GM18867 (cell line): ENCODE measurements around the gene RABGAP1L.
"Not testable (repeated sequence)": the region's sequence is repeated elsewhere in the genome, so short reads cannot be mapped to it uniquely, and the experiment has no call there.

Experiments used
- ATAC-seq: cut with Tn5 transposase; IDR thresholded peaks from one replicate; pipeline ENCODE4 v1.9.1; 2021; ENCODE audit warnings: mild to moderate bottlenecking, moderate library complexity; ENCODE audit not compliant: unreplicated experiment

The RABGAP1L gene

GRCh38 chr1:174786760-174787159 lies 627.4 kb downstream of the RABGAP1L start:
- peak; percentile 78 for ATAC-seq

GRCh38 chr1:174788981-174789380 lies 629.7 kb downstream of the RABGAP1L start:
- no peak for ATAC-seq

GRCh38 chr1:174789399-174789798 lies 630.1 kb downstream of the RABGAP1L start:
- ATAC-seq = peak; percentile 61

DNA sequence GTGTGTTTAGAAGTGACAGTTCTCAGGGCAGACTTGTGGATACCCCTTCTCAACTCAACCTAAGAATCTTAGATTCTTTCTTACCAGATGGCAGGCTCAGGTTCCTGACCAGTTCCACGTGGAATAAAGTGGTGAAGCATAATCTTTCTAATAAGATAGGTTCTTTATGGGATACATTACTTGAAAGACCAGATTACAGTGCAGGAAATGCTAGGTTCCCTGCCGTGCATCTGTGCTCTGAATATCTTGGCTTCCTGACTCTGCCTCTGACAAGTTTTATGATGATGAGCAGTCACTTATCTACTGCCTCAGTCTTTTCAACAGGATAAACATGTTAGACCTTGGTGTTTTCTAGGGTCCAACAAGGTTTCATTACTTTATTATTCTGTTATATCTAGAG lies 632.5 kb downstream of the RABGAP1L start:
- ATAC-seq = no peak

DNA sequence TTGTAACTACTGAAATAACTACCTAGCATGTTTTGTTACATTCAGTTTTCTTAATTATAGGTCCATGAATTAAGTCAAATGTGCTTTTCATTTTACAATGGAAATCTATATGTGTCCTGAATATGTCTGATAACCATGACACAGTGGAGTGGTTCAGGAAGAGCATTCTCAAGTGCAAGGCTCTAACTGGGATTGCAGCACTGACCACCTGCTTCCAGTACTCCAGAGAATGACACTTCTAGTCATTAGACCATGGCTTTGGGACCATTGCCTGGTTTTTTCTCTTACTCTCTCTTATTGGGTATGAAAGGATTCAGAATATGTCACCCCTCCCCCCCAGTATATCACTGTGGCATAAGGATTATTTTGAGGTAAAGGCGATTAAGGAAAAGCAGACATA lies 635.5 kb downstream of the RABGAP1L start:
- no peak for ATAC-seq

DNA sequence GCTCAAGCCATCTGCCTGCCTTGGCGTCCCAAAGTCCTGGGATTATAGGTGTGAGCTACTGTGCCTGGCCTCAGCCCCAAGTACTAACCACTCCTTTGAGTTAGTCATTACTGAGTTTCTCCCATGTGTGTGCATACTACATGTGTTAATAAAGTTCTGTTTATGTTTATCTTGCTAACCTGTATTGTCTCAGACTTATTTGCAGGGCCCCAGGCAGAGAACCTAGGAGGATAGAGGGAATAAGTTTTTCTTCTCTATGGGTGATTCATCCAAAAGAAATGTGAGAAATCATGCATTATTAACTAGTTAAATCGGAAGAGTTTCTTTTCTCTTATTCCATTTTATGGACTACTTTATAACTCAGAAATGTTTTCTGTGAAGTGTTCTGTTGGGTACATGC lies 636.5 kb downstream of the RABGAP1L start:
- no peak for ATAC-seq

DNA sequence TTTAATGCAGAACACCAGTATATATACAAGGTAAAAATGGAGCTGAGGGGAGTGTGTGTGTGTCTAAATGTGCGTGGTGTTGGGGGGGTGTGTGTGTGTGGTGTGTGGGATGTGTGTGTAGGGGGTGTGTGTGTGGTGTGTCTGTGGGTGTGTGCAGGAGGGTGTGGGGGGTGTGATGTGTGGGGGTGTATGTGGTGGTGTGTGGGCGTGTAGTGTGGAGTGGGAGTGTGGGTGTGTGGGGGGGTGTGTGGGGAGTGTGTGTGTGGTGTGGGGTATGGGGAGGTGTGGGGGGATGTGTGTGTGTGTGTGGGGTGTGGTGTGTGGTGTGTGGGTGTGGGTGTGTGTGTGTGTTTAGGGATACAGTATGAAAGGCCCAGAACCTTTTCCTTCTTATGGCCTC lies 638.1 kb downstream of the RABGAP1L start:
- ATAC-seq = no peak

GRCh38 chr1:174799136-174799479 lies 639.8 kb downstream of the RABGAP1L start:
- peak; percentile 19 for ATAC-seq

DNA sequence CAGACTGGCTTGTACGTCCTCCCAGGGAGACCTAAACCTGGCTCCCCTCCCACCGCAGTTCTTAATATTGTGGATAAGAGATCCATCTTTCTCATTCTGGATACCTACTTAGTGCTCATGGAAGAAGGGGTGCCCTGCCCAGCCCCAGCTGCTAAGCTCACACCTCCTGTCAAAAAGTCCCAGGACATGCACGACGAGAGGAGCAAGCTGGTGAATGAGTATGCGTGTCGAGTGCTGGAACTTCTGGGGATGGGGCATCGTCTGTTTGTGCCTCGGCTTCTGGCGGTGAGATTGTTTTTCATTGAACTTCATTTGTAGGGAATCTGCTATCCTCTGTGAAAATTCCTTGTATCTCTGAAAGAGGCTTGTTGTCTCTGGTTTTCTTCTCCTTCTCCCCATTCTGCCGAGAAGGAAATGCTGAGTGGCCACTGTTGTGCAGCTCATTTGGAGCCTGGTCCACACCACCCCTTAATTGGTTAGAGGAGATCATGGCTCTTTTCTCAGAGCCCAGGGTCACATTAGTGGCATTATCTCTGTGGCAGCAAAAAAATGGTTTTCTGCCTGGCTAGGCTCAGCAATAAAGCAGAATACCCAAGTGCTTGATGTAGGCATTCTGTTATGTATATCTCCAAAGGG lies 641.0 kb downstream of the RABGAP1L start:
- ATAC-seq = peak; percentile 10

DNA sequence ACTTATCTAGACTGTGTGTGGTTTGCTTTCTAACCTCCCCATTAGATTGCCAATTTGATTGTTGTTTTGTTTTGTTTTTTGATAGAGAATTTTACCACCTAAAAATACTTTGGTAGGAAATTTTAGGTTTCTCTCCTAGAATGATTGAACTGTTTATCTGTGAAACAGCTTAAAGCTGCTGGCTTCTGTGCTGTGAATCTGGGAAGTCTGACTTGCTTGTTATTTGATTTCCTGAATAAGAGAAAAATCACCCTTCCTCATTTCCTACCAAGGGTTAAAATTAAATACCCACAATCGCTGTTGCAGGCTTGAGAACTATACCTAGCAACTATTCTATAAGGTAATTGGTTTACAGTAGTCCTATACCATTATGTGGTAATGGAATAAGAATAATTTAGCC lies 641.6 kb downstream of the RABGAP1L start:
- no peak for ATAC-seq

GRCh38 chr1:174809755-174810280 lies 650.5 kb downstream of the RABGAP1L start:
- no peak for ATAC-seq

- no peak for ATAC-seq
Observed at GRCh38 chr1:174812016-174812415, 652.7 kb downstream of the RABGAP1L start.

DNA sequence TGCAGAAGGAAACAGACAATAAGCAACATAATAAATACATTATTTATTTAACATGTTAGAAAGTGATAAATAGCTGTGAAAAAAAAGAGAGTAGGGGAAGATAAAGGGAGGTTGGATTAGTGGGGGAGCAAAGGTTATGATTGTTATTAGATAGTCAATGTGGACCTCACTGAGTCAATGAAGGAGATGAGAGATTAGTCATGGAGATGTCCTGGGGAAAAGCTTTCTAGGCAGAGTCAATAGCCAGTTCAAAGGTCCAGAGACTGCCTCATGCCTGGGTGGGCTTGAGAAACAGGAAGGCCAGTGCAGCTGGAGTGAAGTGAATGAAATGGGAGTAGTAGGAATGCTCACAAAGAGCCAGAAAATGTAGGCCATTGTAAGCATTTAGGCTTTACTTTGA lies 653.3 kb downstream of the RABGAP1L start:
- no peak for ATAC-seq

DNA sequence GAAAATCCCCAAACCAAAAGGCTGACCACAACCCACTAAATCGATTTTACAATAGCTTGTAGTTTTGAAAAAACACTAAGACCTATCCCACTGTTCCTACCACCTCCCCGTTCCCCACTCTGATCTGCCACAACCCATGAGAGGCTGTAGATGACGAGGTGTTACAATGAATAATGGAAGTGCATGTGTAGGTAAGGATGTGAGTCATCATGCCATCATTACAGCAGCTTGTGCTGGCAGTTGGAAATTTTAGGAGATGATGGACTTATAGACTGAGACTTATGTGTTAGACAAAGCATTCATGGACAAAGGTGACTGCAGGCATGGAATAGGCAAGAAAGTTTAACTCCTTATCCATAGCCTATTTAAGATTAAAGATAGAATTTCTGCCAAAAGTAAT lies 655.7 kb downstream of the RABGAP1L start:
- ATAC-seq = peak; percentile 54

GRCh38 chr1:174815474-174815908 lies 656.2 kb downstream of the RABGAP1L start:
- peak; percentile 54 for ATAC-seq

GRCh38 chr1:174816621-174817020 lies 657.3 kb downstream of the RABGAP1L start:
- not testable (repeated sequence) for ATAC-seq

DNA sequence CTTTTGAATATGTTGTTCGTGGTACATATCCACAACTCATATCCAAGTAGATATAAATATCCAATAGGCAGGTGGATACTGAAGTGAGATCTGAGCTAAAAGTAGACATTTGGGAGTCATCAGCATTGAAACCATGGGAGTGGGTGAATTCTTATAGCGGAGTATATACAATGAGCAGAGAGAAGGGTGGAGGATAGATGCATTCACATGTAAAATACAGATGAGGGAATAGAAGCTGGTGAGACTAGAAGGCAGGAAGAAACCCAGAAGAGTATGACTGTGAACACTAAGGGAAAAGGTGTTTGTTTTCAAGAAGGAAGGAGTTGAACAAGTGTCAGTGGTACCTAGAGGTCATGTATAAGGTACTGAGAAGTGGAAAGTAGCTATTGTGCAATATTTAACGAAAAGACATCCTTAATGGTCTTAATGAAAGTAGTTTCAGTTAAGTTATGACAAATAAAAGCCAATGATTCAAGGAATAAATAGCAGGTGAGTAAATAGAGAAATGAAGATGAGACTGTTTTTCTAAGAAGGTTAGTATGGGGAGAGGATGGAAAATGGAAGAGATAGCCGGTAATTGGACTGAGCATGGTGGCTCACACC lies 658.8 kb downstream of the RABGAP1L start:
- no peak for ATAC-seq

DNA sequence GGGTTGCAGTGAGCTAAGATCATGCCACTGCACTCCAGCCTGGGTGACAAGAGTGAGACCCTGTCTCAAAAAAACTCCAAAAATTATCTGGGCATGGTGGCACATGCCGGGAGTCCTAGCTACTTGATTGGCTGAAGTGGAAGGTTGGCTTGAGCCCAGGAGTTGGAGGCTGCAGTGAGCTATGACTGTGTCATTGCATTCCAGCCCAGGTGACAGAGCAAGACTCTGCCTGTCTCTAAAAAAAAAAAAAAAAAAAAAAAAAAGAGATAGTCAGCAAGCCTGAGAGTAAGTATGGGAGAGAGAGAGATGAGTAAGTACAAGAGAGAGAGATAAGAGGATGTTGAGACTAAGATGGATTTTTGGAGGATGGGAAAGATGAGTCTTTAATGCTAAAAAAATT lies 659.6 kb downstream of the RABGAP1L start:
- no peak for ATAC-seq

DNA sequence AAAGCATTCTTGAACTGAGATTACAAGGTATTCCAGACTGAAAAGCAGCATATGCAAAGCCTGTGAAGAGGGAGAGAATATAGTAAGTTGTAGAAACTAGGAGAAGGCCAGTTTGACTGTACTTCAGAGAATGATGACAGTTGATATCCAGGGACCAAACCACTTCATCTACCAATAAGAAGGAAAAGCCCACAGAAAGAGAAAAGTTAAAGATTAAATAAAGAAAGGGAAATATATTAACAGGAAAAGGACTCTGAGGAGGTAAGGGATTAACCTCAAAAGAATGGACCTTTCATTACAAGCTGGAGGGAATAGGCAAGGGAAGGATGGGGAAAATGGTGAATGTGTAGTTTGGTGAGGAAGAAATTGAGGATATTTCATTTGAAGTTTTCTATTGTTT lies 660.3 kb downstream of the RABGAP1L start:
- no peak for ATAC-seq

DNA sequence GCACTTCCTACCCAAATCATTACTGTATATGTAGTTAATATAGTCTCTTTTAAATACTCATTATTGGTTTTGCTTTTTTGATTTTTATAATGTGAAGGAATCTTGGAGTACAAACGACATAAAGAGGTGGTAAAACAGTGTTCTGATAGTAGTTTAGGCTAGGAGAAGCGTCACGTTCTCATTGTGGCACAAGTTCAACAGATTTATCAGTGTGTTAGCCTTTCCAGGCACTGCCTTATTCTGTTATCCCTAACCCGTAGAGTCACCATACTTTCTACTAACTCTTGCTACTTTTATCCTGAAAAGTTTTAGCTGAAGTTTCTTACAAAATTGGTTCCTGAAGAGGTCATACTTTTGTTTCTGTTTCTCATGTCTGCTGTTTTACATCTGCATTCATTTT lies 665.8 kb downstream of the RABGAP1L start:
- no peak for ATAC-seq

GRCh38 chr1:174825806-174826205 lies 666.5 kb downstream of the RABGAP1L start:
- no peak for ATAC-seq

GRCh38 chr1:174828264-174828663 lies 668.9 kb downstream of the RABGAP1L start:
- no peak for ATAC-seq

DNA sequence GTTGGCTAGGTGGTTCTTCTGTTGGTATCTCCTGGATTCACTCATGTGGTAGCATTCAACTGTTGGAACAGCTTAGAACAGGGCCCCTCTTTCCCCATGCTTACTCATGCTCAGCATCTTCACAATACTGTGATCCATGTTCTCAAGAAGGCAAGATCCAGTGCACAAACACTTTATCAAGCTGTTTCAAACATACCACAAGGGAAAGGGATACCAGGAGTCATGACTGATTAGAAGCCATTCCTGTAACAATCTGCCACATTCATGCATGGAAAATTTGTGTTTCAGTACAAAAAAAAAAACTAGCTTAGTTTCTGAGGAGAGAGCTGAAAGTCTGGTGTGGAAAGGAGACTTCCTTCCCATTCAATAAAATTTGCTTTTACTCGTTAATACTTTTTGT lies 670.7 kb downstream of the RABGAP1L start:
- ATAC-seq = no peak
